ENCODE data around the gene OR13C3.

Gene OR13C3

DNA sequence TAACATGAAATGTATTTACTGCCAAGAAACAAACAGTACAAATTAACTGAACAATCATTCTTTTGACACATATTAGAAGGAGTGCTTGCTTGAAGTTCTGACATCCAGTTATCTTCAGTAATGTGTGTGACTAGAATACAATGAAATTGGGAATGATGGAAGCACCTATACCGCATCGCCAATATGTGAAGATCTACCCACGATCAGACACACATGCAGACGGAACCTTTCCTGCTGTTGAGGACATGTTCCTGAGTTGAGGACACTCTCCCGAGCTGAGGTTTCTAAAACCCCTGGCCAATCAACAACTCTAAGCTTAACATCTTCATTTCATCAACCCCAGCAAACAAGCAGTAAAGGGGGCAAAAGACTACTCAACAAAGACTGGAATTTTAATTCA is at the start of gene OR13C3:
OR13C3 (minus strand) TSS at position 101 of the 400 bp plus-strand sequence. CDS start 133 bp downstream, outside the sequence.
- H3K27ac ChIP-seq, result no peak within 1 kb of the TSS
- TF ChIP-seq, protein P1, sequence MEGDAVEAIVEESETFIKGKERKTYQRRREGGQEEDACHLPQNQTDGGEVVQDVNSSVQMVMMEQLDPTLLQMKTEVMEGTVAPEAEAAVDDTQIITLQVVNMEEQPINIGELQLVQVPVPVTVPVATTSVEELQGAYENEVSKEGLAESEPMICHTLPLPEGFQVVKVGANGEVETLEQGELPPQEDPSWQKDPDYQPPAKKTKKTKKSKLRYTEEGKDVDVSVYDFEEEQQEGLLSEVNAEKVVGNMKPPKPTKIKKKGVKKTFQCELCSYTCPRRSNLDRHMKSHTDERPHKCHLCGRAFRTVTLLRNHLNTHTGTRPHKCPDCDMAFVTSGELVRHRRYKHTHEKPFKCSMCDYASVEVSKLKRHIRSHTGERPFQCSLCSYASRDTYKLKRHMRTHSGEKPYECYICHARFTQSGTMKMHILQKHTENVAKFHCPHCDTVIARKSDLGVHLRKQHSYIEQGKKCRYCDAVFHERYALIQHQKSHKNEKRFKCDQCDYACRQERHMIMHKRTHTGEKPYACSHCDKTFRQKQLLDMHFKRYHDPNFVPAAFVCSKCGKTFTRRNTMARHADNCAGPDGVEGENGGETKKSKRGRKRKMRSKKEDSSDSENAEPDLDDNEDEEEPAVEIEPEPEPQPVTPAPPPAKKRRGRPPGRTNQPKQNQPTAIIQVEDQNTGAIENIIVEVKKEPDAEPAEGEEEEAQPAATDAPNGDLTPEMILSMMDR (conservative IDR thresholded peaks at IDR 0.05), result no peak

DNA sequence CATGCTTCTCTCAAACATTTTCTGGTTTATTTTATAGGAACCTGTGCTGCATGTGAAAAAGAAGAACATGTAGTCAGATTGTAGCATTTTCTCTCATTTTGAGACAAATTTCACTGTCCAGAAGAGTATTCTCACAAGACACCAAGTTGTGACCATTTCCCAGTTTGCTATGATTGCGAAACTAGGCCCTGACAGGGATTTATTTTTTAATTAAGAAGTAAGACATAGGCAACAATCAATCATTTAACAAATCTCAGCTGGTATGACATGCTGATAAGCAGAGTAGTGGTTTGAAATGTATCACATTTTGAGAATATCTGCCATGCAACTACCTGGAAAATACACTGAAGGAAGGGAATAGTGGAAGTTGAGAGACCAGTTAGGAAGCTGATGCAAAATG is 43.9 kb upstream of the OR13C3 start:
- no peak overlapping the region for H3K27ac ChIP-seq
- TF ChIP-seq, protein P1 (conservative IDR thresholded peaks at IDR 0.05), result no peak

DNA sequence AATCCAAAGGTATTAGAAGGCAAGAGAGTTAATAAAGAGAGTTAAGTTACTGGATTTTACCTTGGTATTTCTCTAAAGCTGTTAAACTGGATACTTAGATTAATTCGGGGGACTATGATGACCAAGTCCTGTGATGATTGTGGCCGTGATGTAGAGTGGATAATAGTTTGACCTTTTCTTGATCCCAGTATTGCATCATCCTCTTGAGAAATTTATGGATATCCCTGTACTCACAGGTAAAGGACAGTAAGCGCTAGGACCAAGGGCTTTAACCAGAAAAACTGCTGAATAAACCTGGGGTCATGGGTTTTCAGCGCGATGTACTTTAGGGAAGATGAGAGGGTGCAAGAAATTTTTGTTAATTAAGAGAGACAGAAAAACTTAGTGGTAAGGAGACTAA is 40.6 kb upstream of the OR13C3 start:
- TF ChIP-seq, protein P1 (conservative IDR thresholded peaks at IDR 0.05), result no peak
- H3K27ac ChIP-seq, result no peak overlapping the region

DNA sequence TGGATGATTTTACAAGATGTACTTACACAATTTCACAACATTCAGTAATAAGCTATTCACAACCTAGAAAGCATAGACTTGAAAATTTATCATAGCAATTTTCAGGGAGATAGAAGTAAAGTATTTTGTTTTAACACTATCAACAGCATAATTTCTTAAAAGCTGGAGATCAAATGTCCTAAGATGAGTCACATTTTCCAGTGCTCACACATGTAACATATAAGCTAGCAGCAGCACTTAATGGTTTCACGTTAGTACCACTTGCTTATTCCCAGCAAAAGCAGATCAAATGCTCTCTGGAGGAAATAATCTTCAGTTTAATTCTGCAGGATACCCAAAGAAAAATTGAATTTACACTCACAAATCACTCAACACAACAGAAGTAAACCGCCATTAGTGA is 38.8 kb upstream of the OR13C3 start:
- no peak overlapping the region for H3K27ac ChIP-seq
- TF ChIP-seq, protein P1 (conservative IDR thresholded peaks at IDR 0.05), result no peak

DNA sequence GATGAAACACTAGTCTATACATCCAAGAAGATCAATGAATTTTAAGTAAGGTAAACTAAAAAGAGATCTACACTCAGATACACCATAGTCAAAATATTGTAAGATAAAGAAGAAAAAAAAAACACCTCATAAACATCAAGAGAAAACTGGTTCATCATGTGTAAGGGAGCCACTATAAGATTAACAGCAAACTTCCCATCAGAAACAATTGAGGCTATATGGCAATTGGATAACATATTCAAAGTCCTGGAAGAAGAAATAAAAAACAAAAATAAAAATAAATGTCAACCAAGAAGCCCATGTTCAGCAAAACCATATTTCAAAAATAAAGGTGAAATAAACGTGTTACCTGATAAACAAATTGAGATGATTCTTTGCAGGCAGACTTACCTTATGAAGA is 36.0 kb upstream of the OR13C3 start:
- TF ChIP-seq, protein P1 (conservative IDR thresholded peaks at IDR 0.05), result no peak
- no peak overlapping the region for H3K27ac ChIP-seq

- H3K27ac ChIP-seq, result no peak within 1 kb of the TSS
- TF ChIP-seq, protein P1 (conservative IDR thresholded peaks at IDR 0.05), result no peak
Observed at GRCh38 chr9:104568868-104569267, 32.2 kb upstream of the OR13C3 start, which contains the start of gene OR13C8. Gene OR13C8, plus strand, starts transcription at chr9:104569168. Its CDS starts 0 bp downstream, at chr9:104569168.

DNA sequence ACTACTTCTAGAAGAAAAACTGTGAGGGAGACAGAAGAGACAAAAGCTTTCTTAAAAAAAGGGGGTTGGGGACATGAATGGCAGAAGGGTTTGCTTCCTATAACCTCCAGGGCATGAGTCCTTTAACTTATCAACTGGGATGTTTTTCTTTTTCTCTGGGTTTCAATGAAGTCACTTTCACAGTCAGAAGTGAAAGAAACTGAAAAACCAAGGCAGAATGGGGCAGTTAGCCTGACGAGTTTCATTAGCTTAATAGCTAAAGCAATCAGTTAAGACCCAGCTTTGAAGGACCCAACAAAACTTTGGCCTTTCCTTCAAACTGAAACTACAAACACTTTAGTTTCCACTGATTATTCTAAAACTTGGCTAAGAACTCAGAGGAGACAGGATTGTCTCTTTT is 27.7 kb upstream of the OR13C3 start:
- TF ChIP-seq, protein P1 (conservative IDR thresholded peaks at IDR 0.05), result no peak
- H3K27ac ChIP-seq, result no peak overlapping the region
